Gastroesophageal sphincter (tissue), 4 donors: ENCODE results near the gene GP5. TPM values are rescaled to one million over a fixed set of nuclear protein-coding genes. Genes with fewer than 3 reads are reported as not detected.

Experiments used
- ATAC-seq: fragments of 150-250 bp; one replicate; pipeline ENCODE4 v1.9.1; 2016; ENCODE audit warnings: mild to moderate bottlenecking, moderate library complexity
- H3K27ac ChIP-seq, 4 donors: fragments of 200-600 bp; sonication (generic) in 3 of 4; 1 replicate in 3 of 4; 2 replicates in 1 of 4; pipeline ENCODE4 v1.5.1; 2016 to 2019
- H3K27me3 ChIP-seq: fragments of 200-600 bp; sonication (generic); one replicate; pipeline ENCODE4 v1.5.1; 2019
- H3K36me3 ChIP-seq, 2 donors: fragments of 200-600 bp; sonication (generic); one replicate each; pipeline ENCODE4 v1.5.1; 2019; ENCODE audit warnings: control low read depth in 1 of 2
- H3K4me1 ChIP-seq, 3 donors: fragments of 200-600 bp; sonication (generic); 1 replicate in 2 of 3; 2 replicates in 1 of 3; pipeline ENCODE4 v1.5.1; 2016 to 2019; ENCODE audit warnings: control low read depth in 2 of 3
- H3K4me3 ChIP-seq, 2 donors: fragments of 200-600 bp; sonication (generic); one replicate each; pipeline ENCODE4 v1.5.1; 2019; ENCODE audit warnings: mild to moderate bottlenecking in 1 of 2, moderate library complexity in 1 of 2
- H3K9me3 ChIP-seq, 3 donors: fragments of 200-600 bp; sonication (generic); one replicate each; pipeline ENCODE4 v1.5.1; 2017 to 2019; ENCODE audit warnings: control low read depth in 2 of 3
- CTCF ChIP-seq, 4 experiments: fragments of 200-600 bp in 2 of 4; fragments of 450-650 bp in 2 of 4; sonication (generic) in 1 of 4; IDR thresholded peaks; one replicate each; pipeline ENCODE4 v1.5.1; 2017 to 2019; ENCODE audit warnings: antibody characterized with exemption in 4 of 4, mild to moderate bottlenecking in 2 of 4, moderate library complexity in 2 of 4
- EP300 ChIP-seq: sonication (generic); formaldehyde crosslinking; IDR thresholded peaks from one replicate; pipeline ENCODE4 v1.6.1; 2017; ENCODE audit warnings: antibody characterized with exemption, mild to moderate bottlenecking
- POLR2A ChIP-seq, 2 donors: fragments of 450-650 bp; IDR thresholded peaks; one replicate each; pipeline ENCODE4 v1.6.1; 2017; ENCODE audit warnings: antibody characterized with exemption in 2 of 2, mild to moderate bottlenecking in 2 of 2, moderate library complexity in 1 of 2
- POLR2AphosphoS5 ChIP-seq: sonication (generic); formaldehyde crosslinking; IDR thresholded peaks from one replicate; pipeline ENCODE4 v1.6.1; 2017; ENCODE audit warnings: antibody characterized with exemption
- WGBS, 2 donors: methylation state at CpG; one replicate each; pipeline ENCODE4 v1.1.5; 2018; ENCODE audit warnings: low coverage in 1 of 2; 5-methylcytosine and 5-hydroxymethylcytosine counted together
- total RNA-seq, 4 donors: library from RNA; depleted of rRNA; stranded (reverse); fragments of >200 nt; gene quantifications; one replicate each; pipeline ENCODE4 v1.1.0, GENCODE V29; 2016

Gene GP5
- total RNA-seq, 4 donors from 2014 or later: 0.31 TPM; not detected in 3

DNA sequence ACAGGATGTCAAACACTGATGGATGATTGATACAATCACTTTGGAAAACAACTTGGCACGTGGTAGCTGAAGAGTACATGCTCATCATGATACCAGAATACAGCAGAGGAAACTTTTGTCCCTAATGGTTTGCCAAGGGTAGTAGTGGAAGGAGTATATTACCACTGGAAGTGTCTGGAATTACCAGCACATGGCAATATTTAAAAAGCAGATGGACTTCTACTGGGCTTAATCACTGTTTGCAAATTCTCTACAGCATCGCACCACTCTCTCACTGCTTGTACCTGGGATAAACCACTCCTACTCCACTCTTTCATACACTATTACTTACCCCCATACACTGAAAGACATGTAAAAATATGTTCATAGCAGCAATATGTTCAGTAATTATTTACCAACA, 19.6 kb upstream of the GP5 start:
- TF ChIP-seq EP300: no peak
- TF ChIP-seq POLR2A (IDR thresholded peaks at IDR 0.05): no peak
- TF ChIP-seq POLR2AphosphoS5: no peak
- TF ChIP-seq CTCF (IDR thresholded peaks at IDR 0.05): no peak
- H3K27ac ChIP-seq: no peak overlapping the region
- H3K9me3 ChIP-seq: no peaks in the 10 kb centered on the region
- 82 to 83% methylated on average over 2 of the region's 2 CpGs for WGBS, 2 donors
- H3K4me1 ChIP-seq: peaks cover 0 to 4% (median 0%) of the 10 kb centered on the region in 3 donors
- no peak for ATAC-seq
- peaks cover 0 to 32% of the 10 kb centered on the region in 2 donors for H3K36me3 ChIP-seq
- H3K27me3 ChIP-seq: no peaks in the 10 kb centered on the region
- H3K4me3 ChIP-seq: no peak overlapping the region

DNA sequence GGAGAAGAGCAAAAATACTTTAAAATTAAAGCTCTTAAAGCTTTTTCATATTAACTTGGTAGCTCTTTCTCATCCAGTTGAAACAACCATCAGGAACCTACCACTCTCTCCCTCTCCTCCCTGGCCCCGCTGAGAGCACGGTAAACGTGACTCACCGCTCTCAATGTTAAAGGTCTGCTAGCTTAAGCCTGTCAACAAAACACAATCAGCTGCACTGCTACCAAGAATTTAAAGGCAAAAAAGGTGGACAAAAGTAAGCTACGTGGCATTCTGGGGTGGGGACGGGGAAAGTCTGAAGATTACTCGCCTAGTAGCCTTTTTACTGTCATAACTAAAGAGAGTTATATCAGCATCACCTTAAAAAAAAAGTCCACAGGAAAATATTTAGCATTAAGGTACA, 8.4 kb upstream of the GP5 start:
- 80 to 88% methylated on average over 7 of the region's 7 CpGs for WGBS, 2 donors
- Histone ChIP-seq H3K4me1 (no peaks in the 10 kb centered on the region), H3K27me3 (no peaks in the 10 kb centered on the region), H3K27ac (no peak overlapping the region), H3K9me3 (no peaks in the 10 kb centered on the region), H3K36me3 (peaks cover 0 to 54% of the 10 kb centered on the region in 2 donors), H3K4me3 (no peak overlapping the region)
- ATAC-seq: no peak
- no peak for TF ChIP-seq POLR2A (IDR thresholded peaks at IDR 0.05)
- no peak for TF ChIP-seq EP300

DNA sequence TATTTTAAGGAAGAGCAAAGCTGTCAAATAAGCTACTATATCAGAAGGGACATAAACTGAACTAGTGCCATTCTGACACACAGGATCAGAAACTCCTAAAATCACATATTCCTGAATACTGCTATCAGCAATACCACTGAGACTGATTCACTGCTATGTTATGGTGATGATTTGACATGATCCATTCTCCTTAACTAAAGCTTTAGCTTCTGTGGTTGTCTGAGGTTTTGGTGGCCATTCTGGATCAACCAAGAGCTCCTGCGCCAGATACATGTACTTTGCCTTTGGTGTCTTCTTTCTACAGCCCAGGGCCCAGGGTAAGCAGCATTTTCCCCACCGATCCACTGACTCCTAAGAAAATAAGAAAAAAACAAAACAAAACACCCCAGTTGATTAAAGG, 6.7 kb upstream of the GP5 start:
- Histone ChIP-seq H3K27me3 (no peaks in the 10 kb centered on the region), H3K27ac (no peak overlapping the region), H3K9me3 (no peaks in the 10 kb centered on the region), H3K4me3 (no peak overlapping the region), H3K4me1 (no peaks in the 10 kb centered on the region), H3K36me3 (peaks cover 0 to 39% of the 10 kb centered on the region in 2 donors)
- ATAC-seq: no peak
- 95 to 100% methylated on average over 2 of the region's 2 CpGs for WGBS, 2 donors
- TF ChIP-seq POLR2A (IDR thresholded peaks at IDR 0.05) (no peak), POLR2AphosphoS5 (no peak), CTCF (IDR thresholded peaks at IDR 0.05) (no peak), EP300 (no peak)

DNA sequence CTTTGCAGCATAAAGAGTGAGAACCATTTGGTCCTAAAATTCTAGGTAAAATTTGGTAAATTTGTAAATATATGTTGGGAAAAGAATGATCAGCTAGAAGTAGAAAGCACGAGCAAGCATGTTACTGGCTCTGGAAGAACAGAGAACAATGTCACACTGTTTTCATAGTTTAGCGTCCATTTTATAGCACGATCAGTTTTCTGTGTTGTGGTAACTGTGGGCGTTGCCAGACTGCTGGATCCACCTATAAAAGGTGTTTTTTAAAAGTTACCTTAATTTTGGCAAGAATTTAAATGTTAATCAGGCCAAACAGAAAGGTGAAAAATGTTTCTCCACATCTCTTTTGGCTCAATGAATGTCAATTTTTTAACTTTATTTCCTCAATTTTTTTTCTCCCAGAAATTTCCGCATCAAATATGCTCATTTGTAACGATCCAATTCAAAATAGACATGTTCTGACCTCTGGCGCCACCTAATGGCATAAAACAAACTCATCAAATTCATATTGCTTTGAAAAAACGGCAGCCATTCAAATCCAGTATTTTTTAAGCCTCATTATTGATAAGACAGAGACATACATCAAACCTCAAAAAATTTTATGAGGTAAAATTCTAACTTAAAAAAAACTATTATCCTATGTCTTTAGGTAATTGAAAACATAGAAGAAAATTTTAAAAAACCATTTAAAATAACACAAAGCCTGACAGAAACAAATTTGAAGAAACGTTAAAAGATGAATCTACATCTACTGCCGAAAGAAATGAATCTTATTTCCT, 5.5 kb upstream of the GP5 start:
- Histone ChIP-seq H3K4me3 (no peak overlapping the region), H3K9me3 (no peaks in the 10 kb centered on the region), H3K36me3 (peaks cover 0 to 35% of the 10 kb centered on the region in 2 donors), H3K27ac (no peak overlapping the region), H3K4me1 (no peaks in the 10 kb centered on the region), H3K27me3 (peaks cover 7% of the 10 kb centered on the region)
- 41 to 43% methylated on average over 10 of the region's 10 CpGs for WGBS, 2 donors
- no peak for ATAC-seq
- TF ChIP-seq POLR2AphosphoS5: no peak
- TF ChIP-seq CTCF (IDR thresholded peaks at IDR 0.05): peak; percentile 55 to 66 (median 60)

DNA sequence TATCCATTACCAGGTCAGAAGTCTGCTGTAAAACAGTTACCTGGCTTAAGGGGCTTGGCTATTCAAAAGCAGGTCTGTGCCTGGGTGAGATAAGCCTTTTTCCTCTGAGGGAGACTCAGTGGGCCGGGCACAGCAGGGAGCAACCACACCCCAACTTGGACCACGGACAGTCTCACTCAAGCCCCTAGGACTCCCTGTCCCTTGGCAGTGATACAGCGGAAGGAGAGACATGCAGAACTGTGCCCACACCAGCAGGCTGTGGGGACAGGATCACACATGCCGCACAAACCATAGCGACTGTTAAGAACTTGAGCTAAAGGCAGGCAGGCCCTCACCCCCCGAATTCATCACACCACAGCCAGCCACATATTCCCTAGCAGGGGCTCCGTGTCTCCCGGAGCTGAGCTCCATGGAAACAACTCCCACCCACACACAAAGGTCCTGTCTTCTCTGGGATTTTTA, 2.8 kb upstream of the GP5 start:
- peaks cover 31% of the 10 kb centered on the region for H3K27me3 ChIP-seq
- TF ChIP-seq EP300: no peak
- TF ChIP-seq POLR2A (IDR thresholded peaks at IDR 0.05): no peak
- TF ChIP-seq POLR2AphosphoS5: no peak
- no peak for TF ChIP-seq CTCF (IDR thresholded peaks at IDR 0.05)
- H3K27ac ChIP-seq: no peak overlapping the region
- 59 to 77% methylated on average over 3 to 4 of the region's 8 CpGs for WGBS, 2 donors
- no peak for ATAC-seq
- H3K9me3 ChIP-seq: no peaks in the 10 kb centered on the region
- H3K36me3 ChIP-seq: peaks cover 0 to 12% of the 10 kb centered on the region in 2 donors
- no peak overlapping the region for H3K4me3 ChIP-seq
- H3K4me1 ChIP-seq: peaks cover 0 to 17% (median 13%) of the 10 kb centered on the region in 3 donors
